Vagina (tissue), 2 donors: ENCODE results near the gene FABP6.

Source experiments
- CTCF ChIP-seq, 3 experiments: fragments of 450-650 bp in 2 of 3; fragments of 200-600 bp in 1 of 3; sonication (generic) in 1 of 3; IDR thresholded peaks; one replicate each; pipeline ENCODE4 v1.5.1; 2017 to 2019; ENCODE audit warnings: antibody characterized with exemption in 3 of 3, mild to moderate bottlenecking in 2 of 3, moderate library complexity in 2 of 3
- POLR2A ChIP-seq, 2 donors: fragments of 450-650 bp; IDR thresholded peaks; one replicate each; pipeline ENCODE4 v1.6.1; 2017; ENCODE audit warnings: antibody characterized with exemption in 2 of 2, mild to moderate bottlenecking in 2 of 2, moderate library complexity in 2 of 2

GRCh38 chr5:160250826-160251225, 21.5 kb downstream of the FABP6 start:
- TF ChIP-seq CTCF (IDR thresholded peaks at IDR 0.05), result no peak
- no peak for TF ChIP-seq POLR2A (IDR thresholded peaks at IDR 0.05)
